Measurements from ENCODE around the gene CDH4. TPM values are rescaled to one million over a fixed set of nuclear protein-coding genes. Genes with fewer than 3 reads are reported as not detected.

CDH4 gene
- total RNA-seq, 1 donor from 2014 or later = 3.2 TPM

DNA sequence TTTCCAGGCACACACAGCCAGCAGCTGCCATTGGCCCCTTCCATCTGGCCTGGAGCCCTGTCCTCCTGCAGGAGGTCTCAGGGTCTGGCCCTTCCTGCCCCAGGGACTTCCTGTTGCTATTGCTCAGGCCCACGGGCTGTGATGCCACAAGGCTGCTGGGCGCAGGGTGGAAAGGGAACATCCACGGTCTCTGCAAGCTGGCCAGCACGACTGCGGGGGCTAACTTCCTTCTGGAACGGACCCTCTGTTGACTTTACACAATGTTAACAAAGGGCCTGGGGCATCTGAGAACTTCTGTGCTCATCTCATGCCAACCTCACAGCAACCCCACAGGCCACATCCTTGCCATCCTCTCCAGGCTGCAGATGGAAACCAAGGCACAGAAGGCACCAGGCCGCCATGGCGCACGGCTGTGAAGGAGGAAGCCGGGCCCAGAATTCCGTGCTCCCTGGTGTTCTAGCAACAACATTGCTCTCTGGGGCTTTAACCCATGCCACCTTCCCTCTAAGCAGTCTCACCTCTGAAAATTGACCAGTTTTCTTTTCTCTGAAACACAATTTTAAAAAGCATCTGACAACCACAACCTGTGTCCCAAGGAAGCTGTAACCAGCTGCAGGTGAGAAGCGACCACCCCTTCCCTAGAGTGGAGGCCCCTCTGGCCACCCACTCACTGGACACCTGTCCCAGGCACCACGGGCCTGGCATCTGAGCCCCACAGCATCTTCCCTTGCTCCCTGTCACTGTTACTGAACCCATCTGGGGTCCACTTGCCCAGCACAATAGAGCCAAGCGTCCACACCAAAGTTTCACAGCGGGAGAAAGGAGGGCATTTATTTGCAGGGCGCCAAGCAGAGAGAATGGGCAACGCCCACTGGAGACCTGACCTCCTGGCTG is 261.3 kb downstream of the CDH4 start:
- Histone ChIP-seq H3K4me1 (ENCODE audit: insufficient read depth, low read length) (no peaks in the 10 kb centered on the region), H3K9ac (ENCODE audit: low read length) (no peak overlapping the region), H3K36me3 (ENCODE audit: insufficient read depth, low read length) (no peaks in the 10 kb centered on the region), H2AFZ (ENCODE audit: low read depth, low read length) (no peak overlapping the region), H3K4me2 (ENCODE audit: low read length) (no peak overlapping the region), H3K4me3 (ENCODE audit: insufficient read depth, low read depth, low read length) (no peak overlapping the region), H3K9me3 (ENCODE audit: insufficient read depth, low read depth, low read length) (no peaks in the 10 kb centered on the region), H3K27me3 (ENCODE audit: insufficient read depth, low read length) (no peaks in the 10 kb centered on the region), H3K79me2 (ENCODE audit: insufficient read depth, low read length) (no peaks in the 10 kb centered on the region), H4K20me1 (ENCODE audit: insufficient read depth, low read length) (peaks cover 12% of the 10 kb centered on the region), H3K27ac (ENCODE audit: low read depth, low read length) (no peak overlapping the region)
- no peak overlapping the region for H3K27ac Mint-ChIP-seq (ENCODE audit: unreplicated experiment)
- DNase-seq (ENCODE audit: low read depth) = no peak
- TF ChIP-seq, protein P1, sequence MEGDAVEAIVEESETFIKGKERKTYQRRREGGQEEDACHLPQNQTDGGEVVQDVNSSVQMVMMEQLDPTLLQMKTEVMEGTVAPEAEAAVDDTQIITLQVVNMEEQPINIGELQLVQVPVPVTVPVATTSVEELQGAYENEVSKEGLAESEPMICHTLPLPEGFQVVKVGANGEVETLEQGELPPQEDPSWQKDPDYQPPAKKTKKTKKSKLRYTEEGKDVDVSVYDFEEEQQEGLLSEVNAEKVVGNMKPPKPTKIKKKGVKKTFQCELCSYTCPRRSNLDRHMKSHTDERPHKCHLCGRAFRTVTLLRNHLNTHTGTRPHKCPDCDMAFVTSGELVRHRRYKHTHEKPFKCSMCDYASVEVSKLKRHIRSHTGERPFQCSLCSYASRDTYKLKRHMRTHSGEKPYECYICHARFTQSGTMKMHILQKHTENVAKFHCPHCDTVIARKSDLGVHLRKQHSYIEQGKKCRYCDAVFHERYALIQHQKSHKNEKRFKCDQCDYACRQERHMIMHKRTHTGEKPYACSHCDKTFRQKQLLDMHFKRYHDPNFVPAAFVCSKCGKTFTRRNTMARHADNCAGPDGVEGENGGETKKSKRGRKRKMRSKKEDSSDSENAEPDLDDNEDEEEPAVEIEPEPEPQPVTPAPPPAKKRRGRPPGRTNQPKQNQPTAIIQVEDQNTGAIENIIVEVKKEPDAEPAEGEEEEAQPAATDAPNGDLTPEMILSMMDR (IDR thresholded peaks at IDR 0.05; ENCODE audit: insufficient read depth, low read depth, low read length) = no peak
- no peak for TF ChIP-seq EZH2 (IDR thresholded peaks at IDR 0.05; ENCODE audit: insufficient read depth, low read length)
- peaks cover 12% of the 10 kb centered on the region for H3K4me1 Mint-ChIP-seq (ENCODE audit: low read depth, unreplicated experiment)
- no peaks in the 10 kb centered on the region for H3K36me3 Mint-ChIP-seq (ENCODE audit: low read depth, unreplicated experiment)
- H3K9me3 Mint-ChIP-seq (ENCODE audit: unreplicated experiment) = no peaks in the 10 kb centered on the region
- no peak for FAIRE-seq
- H3K27me3 Mint-ChIP-seq (ENCODE audit: low read depth, unreplicated experiment) = peaks cover 26% of the 10 kb centered on the region
- H3K4me3 Mint-ChIP-seq (ENCODE audit: unreplicated experiment) = no peak overlapping the region

DNA sequence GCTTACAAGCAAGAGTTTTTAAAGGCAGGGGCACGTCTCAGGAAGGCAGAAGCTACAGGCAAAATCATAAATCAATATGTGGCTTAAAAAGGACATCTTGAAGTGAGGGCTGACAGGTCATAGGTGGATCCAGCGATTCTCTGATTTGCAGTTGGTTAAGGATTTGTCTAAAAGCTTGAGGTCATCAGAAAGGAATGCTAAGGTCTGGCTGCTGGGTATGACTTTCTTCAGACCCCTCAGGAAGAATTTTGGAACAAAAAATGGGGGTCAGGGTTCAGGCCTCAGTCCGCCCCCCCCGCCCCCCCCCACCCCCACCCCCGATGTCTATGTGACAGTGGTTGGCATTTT is 261.9 kb downstream of the CDH4 start:
- Mint-ChIP-seq H3K4me1 (ENCODE audit: low read depth, unreplicated experiment) (peaks cover 12% of the 10 kb centered on the region), H3K27me3 (ENCODE audit: low read depth, unreplicated experiment) (peaks cover 26% of the 10 kb centered on the region)
- no peak for DNase-seq (ENCODE audit: low read depth)

More for the DNA sequence above, 261.9 kb downstream of the CDH4 start:
- FAIRE-seq = no peak
- Histone ChIP-seq H3K27ac (ENCODE audit: low read depth, low read length) (no peak overlapping the region), H3K4me1 (ENCODE audit: insufficient read depth, low read length) (no peaks in the 10 kb centered on the region), H3K36me3 (ENCODE audit: insufficient read depth, low read length) (no peaks in the 10 kb centered on the region), H2AFZ (ENCODE audit: low read depth, low read length) (no peak overlapping the region), H3K79me2 (ENCODE audit: insufficient read depth, low read length) (no peaks in the 10 kb centered on the region), H3K27me3 (ENCODE audit: insufficient read depth, low read length) (no peaks in the 10 kb centered on the region), H3K9me3 (ENCODE audit: insufficient read depth, low read depth, low read length) (no peaks in the 10 kb centered on the region), H3K4me3 (ENCODE audit: insufficient read depth, low read depth, low read length) (no peak overlapping the region), H3K9ac (ENCODE audit: low read length) (no peak overlapping the region), H3K4me2 (ENCODE audit: low read length) (no peak overlapping the region), H4K20me1 (ENCODE audit: insufficient read depth, low read length) (peaks cover 12% of the 10 kb centered on the region)
- H3K36me3 Mint-ChIP-seq (ENCODE audit: low read depth, unreplicated experiment) = no peaks in the 10 kb centered on the region
- TF ChIP-seq EZH2 (IDR thresholded peaks at IDR 0.05; ENCODE audit: insufficient read depth, low read length) = no peak
- TF ChIP-seq, protein P1 (IDR thresholded peaks at IDR 0.05; ENCODE audit: insufficient read depth, low read depth, low read length) = no peak
- H3K4me3 Mint-ChIP-seq (ENCODE audit: unreplicated experiment) = no peak overlapping the region
- H3K27ac Mint-ChIP-seq (ENCODE audit: unreplicated experiment) = no peak overlapping the region
- H3K9me3 Mint-ChIP-seq (ENCODE audit: unreplicated experiment) = no peaks in the 10 kb centered on the region

Data from astrocyte (in vitro differentiated cells and primary cell).